C4-2B (cell line): ENCODE measurements around the gene FLT1.

Experiments used
- H3K27ac ChIP-seq: fragments of 450-650 bp; 2 replicates; pipeline ENCODE4 v1.5.1; 2017
- ZFX ChIP-seq: fragments of 450-650 bp; IDR thresholded peaks from 2 replicates; pipeline ENCODE4 v1.6.1; 2017
- TF ChIP-seq, protein P1 (sequence below): fragments of 450-650 bp; conservative IDR thresholded peaks from 2 replicates; pipeline ENCODE4 v1.5.1; 2017; ENCODE audit warnings: mild to moderate bottlenecking

Gene FLT1

DNA sequence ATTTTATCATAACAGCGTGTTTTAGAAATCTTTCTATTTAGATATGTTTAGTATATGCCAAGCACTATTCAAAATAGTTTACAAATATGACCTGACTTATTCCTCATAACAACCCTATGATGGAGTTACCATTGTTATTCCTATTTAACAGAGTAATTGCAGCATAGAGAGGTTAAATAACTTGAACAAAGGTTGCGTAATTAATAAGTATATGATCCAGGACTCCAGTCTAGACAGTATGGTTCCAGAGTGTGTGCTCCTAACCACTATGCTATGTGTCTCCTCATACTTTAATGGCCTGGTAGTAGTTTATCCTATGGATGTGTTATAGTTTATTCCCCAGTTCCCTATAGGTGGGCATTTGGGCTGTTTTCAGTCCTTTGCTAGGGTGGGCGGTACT, 211.3 kb downstream of the FLT1 start:
- TF ChIP-seq, protein P1, sequence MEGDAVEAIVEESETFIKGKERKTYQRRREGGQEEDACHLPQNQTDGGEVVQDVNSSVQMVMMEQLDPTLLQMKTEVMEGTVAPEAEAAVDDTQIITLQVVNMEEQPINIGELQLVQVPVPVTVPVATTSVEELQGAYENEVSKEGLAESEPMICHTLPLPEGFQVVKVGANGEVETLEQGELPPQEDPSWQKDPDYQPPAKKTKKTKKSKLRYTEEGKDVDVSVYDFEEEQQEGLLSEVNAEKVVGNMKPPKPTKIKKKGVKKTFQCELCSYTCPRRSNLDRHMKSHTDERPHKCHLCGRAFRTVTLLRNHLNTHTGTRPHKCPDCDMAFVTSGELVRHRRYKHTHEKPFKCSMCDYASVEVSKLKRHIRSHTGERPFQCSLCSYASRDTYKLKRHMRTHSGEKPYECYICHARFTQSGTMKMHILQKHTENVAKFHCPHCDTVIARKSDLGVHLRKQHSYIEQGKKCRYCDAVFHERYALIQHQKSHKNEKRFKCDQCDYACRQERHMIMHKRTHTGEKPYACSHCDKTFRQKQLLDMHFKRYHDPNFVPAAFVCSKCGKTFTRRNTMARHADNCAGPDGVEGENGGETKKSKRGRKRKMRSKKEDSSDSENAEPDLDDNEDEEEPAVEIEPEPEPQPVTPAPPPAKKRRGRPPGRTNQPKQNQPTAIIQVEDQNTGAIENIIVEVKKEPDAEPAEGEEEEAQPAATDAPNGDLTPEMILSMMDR = no peak
- no peak for TF ChIP-seq ZFX
- H3K27ac ChIP-seq = no peak overlapping the region

DNA sequence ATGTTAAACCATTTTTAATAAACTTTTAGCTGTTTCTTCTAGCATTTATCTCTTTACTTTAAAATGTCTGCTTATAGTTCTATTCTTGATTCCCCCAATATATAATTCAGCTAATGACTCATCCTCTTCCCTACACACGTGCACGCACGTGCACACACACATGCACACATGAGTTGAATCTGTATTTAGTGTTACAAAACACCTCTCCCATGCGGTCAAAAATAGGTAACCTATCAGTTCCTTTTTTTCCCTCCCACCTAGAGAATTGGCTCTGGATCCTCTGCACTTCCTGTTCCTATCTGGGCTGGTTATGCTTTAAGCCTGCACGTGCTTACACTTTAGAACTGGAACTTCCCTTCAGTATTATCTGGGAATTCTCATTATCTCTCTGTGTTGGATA, 212.5 kb downstream of the FLT1 start:
- no peak for TF ChIP-seq ZFX
- TF ChIP-seq, protein P1 = no peak
- H3K27ac ChIP-seq = no peak overlapping the region

DNA sequence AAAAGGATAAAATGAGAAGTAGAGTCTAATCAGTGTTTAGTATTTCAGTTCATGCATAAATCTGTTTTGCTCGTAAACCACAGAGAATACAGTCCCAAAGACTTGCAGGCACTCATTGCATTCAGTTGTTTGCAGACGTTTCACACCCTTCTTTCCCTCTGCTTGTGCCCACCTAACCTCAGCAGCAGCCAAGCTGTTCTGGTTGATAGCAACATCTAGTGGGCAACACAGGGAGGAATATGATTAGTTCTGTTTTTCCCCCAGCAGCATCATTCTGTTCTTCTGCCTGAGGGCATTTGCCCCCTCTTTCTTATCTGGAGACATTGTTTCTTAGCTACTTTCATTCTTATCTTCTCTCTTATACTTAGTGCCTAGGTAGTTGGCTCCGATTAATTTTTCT, 221.0 kb downstream of the FLT1 start:
- H3K27ac ChIP-seq = no peak overlapping the region
- TF ChIP-seq, protein P1 = no peak; the same call in 1 of the 2 replicates
- TF ChIP-seq ZFX = no peak

DNA sequence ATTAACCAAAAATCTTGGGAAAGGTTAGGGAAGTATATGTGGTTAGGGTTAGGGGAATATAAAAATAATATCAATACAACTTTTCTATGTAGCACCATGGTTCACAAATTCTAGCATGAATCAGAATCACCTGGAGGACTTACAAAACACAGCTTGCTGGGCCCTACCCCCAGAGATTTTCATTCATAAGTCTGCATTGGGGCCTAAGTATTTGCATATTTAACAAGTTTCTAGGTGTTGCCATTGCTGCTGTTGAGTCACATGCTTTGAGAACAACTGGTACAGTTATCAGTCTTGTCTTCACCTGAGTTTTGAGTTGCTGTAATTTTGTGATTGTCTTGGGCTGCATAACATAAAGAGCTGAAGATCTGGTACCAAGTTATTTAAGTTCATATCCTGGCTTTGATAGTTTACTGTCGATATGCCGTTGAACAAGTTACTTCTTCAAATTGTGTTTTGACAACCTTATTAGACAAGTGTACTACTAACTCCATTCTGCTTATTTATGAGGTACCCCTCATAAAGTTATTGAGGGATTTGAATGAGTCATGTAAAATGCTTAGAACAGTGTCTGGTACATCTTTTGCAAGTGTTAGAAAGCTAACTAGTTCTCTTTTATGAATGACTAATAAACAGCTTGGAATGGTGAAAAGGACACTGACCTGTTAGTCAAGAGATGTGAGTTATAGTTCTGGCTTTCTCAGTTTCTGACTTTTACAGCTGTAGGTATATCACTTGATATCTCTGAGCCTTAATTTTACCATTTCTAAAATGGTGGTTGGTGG, 223.7 kb downstream of the FLT1 start:
- TF ChIP-seq, protein P1 = no peak
- TF ChIP-seq ZFX = no peak
- H3K27ac ChIP-seq = no peak overlapping the region

DNA sequence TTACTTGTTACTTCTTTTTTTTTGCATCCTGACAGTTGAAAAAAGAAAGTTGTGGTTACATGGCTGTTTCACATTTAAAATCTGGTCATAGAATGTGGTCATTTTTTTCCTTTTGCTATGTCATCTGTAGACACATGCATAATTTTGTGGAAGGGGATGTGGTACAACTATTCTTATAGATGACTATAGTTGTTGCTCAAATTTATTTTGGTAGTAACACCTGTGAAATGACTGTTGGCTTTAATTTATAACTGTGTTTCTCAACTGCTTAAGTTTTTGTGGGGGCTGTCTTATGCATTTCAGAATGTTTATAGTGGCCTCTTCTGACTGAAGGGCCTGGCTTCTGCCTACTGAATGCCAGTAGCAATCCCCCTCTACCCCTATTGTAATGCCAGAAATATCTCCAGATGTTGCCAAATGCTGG, 226.1 kb downstream of the FLT1 start:
- no peak for TF ChIP-seq ZFX
- TF ChIP-seq, protein P1 = no peak
- no peak overlapping the region for H3K27ac ChIP-seq

DNA sequence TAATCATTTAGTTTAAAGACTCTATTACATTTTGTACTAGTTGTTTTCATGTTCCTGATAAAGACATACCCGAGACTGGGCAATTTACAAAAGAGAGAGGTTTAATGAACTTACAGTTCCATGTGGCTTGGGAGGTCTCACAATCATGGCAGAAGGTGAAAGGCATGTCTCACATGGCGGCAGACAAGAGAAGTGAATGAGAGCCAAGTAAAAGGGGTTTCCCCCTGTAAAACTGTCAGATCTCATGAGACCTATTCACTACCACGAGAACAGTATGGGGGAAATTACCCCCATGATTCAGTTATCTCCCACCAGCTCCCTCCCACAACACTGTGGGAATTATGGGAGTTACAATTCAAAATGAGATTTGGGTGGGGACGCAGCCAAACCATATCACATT, 227.4 kb downstream of the FLT1 start:
- no peak overlapping the region for H3K27ac ChIP-seq
- TF ChIP-seq, protein P1 = no peak
- TF ChIP-seq ZFX = no peak

DNA sequence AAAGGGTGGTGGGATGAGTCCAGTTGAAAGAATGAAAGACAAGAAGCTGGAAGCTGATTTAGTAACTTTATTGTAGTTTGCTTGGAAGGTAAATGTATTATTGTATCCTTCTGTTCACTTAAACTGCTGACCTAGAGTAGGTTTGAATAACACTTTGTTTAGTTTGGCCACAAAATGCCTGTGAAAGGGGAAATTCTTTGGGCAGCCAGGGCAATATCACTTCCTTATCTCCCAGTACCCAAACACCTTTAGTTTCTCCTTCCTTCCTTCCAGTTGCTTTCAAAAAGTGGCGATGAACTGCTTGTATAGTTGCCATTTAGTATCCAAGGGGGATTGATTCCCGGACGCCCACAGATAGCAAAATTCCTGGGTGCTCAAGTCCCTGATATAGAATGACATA, 236.5 kb downstream of the FLT1 start:
- no peak overlapping the region for H3K27ac ChIP-seq
- TF ChIP-seq, protein P1 = no peak
- TF ChIP-seq ZFX = no peak
